Stimulated activated CD8-positive, alpha-beta memory T cell treated with anti-CD3 and anti-CD28 coated beads, Interleukin-12 subunit alpha, Interleukin-12 subunit beta, amount 100 ng/mL, for 4 hours (primary cell): ENCODE results near the gene NEMP2.

ENCODE experiments used
- DNase-seq: peaks from one replicate; pipeline ENCODE4 v3.0.0-alpha.2; 2020; ENCODE audit warnings: low read depth

NEMP2 gene

GRCh38 chr2:190554357-190555006 is 20.0 kb upstream of the NEMP2 start:
- no peak for DNase-seq

- no peak for DNase-seq
Measured at GRCh38 chr2:190553254-190553653, 18.7 kb upstream of the NEMP2 start.

GRCh38 chr2:190551928-190552327 is 17.4 kb upstream of the NEMP2 start:
- no peak for DNase-seq

GRCh38 chr2:190550137-190550536 is 15.6 kb upstream of the NEMP2 start:
- DNase-seq: no peak

GRCh38 chr2:190547886-190548285 is 13.4 kb upstream of the NEMP2 start:
- DNase-seq: no peak

- no peak for DNase-seq
Measured at GRCh38 chr2:190546734-190547133, 12.2 kb upstream of the NEMP2 start.

- DNase-seq: no peak
Measured at GRCh38 chr2:190545555-190546385, 11.2 kb upstream of the NEMP2 start.

GRCh38 chr2:190545093-190545492 is 10.6 kb upstream of the NEMP2 start:
- no peak for DNase-seq

GRCh38 chr2:190540048-190540447 is 5.5 kb upstream of the NEMP2 start:
- no peak for DNase-seq

GRCh38 chr2:190538201-190538600 is 3.7 kb upstream of the NEMP2 start:
- DNase-seq: no peak

GRCh38 chr2:190537765-190538164 is 3.2 kb upstream of the NEMP2 start:
- no peak for DNase-seq

GRCh38 chr2:190535586-190535985 is 1.1 kb upstream of the NEMP2 start:
- DNase-seq: no peak

- DNase-seq: no peak
Measured at GRCh38 chr2:190535121-190535439, 558 bp upstream of the NEMP2 start.

- DNase-seq: peak; percentile 17
Measured at GRCh38 chr2:190533968-190534309, 583 bp downstream of the NEMP2 start.

- no peak for DNase-seq
Measured at GRCh38 chr2:190533175-190533967, 1.2 kb downstream of the NEMP2 start.

- no peak for DNase-seq
Measured at GRCh38 chr2:190532581-190532980, 1.9 kb downstream of the NEMP2 start.

GRCh38 chr2:190530248-190530900 is 4.1 kb downstream of the NEMP2 start:
- DNase-seq: no peak

- no peak for DNase-seq
Measured at GRCh38 chr2:190529486-190530247, 4.9 kb downstream of the NEMP2 start.

- DNase-seq: no peak
Measured at GRCh38 chr2:190528521-190529001, 6.0 kb downstream of the NEMP2 start.

- no peak for DNase-seq
Measured at GRCh38 chr2:190527918-190528317, 6.6 kb downstream of the NEMP2 start.

- DNase-seq: no peak
Measured at GRCh38 chr2:190527214-190527613, 7.3 kb downstream of the NEMP2 start.
